Measurements from ENCODE around the gene NOC2L.

The NOC2L gene

DNA sequence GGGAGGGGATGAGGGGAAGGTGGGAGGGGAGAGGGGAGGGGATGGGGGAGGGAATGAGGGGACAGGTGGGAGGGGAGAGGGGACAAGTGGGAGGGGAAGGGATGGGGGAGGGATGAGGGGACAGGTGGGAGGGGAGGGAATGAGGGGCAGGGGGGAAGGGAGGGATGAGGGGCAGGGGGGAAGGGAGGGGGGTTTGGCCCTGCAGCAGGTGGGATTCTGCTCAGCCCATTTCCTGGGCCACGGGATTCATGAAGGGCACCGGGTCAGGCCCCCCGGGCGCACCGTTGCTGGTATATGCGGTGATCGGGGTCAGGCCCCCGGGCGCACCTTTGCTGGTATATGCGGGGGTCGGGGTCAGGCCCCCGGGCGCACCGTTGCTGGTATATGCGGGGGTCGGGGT lies 50.4 kb downstream of the NOC2L start:
- Histone ChIP-seq H3K9ac (ENCODE audit: low read length) (no peak overlapping the region), H3K4me1 (ENCODE audit: control insufficient read depth, insufficient read depth, low read length) (peaks cover 38% of the 10 kb centered on the region), H3K9me3 (ENCODE audit: control insufficient read depth, low read length) (no peaks in the 10 kb centered on the region), H3K4me3 (ENCODE audit: low read length) (no peak overlapping the region), H3K27me3 (ENCODE audit: control insufficient read depth, insufficient read depth, low read length) (peaks cover 63% of the 10 kb centered on the region), H3K36me3 (ENCODE audit: control insufficient read depth, insufficient read depth, low read length) (no peaks in the 10 kb centered on the region)

DNA sequence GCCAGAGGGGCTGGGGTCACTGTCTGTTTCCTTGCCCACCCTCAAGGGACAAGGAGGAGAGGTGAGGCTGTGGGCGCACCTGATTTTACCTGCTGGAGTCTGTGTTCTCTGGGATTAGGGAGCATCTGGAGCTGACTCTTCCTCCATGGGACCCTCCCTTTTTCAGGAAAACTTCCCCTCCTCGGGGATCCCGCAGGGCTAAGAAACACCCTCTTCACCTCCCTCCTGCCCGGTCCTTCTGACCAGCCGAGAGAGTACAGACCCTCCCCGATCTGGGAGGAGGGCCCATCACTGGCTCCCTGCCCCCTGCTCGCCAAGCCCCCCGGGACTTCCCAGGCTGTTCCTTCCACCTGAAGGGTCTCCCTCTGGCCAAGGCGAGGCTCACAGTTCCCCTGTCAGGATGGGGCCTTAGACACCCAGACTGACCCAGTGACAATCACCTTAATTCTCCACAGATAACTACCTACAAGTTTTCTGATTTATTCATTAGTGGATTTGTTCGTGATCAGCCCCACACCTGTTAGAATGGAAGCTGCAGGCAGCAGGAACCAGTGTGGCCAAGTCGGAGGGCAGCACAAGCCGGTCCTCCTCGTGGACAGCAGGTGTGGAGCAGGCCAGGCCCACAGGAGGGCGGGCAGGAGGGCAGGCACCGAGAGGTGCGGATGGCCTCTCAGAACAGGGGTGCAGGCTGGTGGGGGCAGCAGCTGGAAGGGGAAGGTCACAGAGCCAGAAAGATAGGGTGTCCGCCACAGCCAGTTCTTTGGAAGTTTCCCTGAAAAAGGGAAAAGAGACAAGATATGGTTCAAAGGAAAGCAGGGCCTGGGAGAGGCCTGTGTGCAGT lies 51.2 kb downstream of the NOC2L start:
- peaks cover 56% of the 10 kb centered on the region for H3K27me3 ChIP-seq (ENCODE audit: control insufficient read depth, insufficient read depth, low read length)

DNA sequence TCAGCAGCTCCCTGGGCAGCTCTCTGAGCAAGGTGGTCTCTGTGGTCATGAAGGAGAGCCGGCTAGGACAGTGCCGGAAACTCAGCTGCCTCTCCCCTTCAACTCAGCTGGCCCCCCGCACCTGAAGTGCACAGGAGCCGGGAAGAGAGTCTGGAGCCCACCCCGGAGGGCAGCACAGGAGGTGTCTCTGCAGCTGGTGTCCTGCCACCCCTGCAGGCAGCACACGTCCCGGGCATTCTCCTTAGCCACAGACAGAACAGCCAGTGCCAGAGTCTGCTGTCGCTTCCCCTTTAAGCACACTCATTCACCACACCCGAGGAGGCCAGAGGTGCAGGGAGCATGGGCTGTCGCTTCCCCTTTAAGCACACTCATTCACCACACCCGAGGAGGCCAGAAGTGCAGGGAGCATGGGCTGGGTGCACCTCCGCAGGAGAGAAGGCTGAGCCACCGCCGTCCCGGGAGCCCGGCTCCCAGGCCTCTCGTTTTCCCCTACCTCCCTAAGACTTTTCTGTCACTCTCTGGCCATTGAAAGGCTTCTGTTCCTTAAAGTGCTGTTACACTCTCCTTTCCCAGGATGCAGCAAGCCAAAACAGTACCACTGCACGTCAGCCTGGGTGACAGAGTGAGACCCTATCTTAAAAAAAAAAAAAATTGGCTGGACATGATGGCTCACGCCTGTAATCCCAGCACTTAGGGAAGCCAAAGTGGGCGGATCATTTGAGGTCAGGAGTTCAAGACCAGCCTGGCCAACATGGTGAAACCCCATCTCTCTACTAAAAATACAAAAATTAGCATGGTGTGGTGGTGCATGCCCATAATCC lies 52.2 kb downstream of the NOC2L start:
- Histone ChIP-seq H3K27me3 (ENCODE audit: control insufficient read depth, insufficient read depth, low read length) (peaks cover 46% of the 10 kb centered on the region), H3K9ac (ENCODE audit: low read length) (no peak overlapping the region), H3K4me1 (ENCODE audit: control insufficient read depth, insufficient read depth, low read length) (peaks cover 36% of the 10 kb centered on the region), H3K9me3 (ENCODE audit: control insufficient read depth, low read length) (no peaks in the 10 kb centered on the region), H3K36me3 (ENCODE audit: control insufficient read depth, insufficient read depth, low read length) (no peaks in the 10 kb centered on the region), H3K4me3 (ENCODE audit: low read length) (no peak overlapping the region)

More for the DNA sequence above, 51.2 kb downstream of the NOC2L start:
- Histone ChIP-seq H3K4me3 (ENCODE audit: low read length) (no peak overlapping the region), H3K36me3 (ENCODE audit: control insufficient read depth, insufficient read depth, low read length) (no peaks in the 10 kb centered on the region), H3K4me1 (ENCODE audit: control insufficient read depth, insufficient read depth, low read length) (peaks cover 38% of the 10 kb centered on the region), H3K9me3 (ENCODE audit: control insufficient read depth, low read length) (no peaks in the 10 kb centered on the region), H3K9ac (ENCODE audit: low read length) (no peak overlapping the region)

DNA sequence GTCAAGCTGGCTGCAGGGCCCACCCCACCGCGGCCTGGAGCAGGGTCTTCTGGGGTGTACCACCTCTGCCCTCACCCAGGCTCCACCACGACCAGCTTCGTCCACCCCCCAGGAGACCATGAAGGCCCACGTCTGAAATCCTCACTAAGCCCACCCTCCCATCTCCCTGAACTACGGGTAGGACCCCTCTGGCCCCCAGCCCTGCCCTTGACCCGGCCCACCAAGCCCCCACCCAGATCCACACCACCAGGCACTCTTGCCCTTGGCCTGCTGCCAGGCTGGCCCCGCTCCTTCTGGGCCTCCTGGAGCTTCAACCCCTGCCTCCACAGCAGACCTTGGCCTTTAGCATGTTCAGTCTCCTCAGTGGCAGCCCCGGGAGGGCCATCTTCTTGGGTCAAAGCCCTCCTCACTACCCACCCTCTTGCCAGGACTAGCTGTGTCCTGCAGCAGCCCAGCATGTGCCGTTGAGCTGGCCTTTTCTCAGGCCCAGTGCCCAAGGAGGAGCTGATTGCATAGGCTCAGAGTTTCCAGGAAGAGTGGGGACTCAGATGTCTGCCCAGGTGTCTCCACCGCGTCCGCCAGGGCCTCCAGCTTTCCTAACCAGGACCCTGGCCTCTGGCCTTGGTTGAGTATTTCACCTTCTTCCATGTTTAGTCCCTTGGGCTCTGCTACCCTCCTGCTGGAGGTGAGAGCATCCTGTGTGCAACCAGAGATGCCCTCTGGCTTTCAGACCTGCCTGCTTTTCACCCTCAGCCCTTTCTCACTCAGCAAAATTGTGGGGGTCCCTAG lies 53.1 kb downstream of the NOC2L start:
- peaks cover 28% of the 10 kb centered on the region for H3K4me1 ChIP-seq (ENCODE audit: control insufficient read depth, insufficient read depth, low read length)
- no peak overlapping the region for H3K9ac ChIP-seq (ENCODE audit: low read length)
- H3K4me3 ChIP-seq (ENCODE audit: low read length) = no peak overlapping the region
- H3K9me3 ChIP-seq (ENCODE audit: control insufficient read depth, low read length) = no peaks in the 10 kb centered on the region
- peaks cover 38% of the 10 kb centered on the region for H3K27me3 ChIP-seq (ENCODE audit: control insufficient read depth, insufficient read depth, low read length)
- H3K36me3 ChIP-seq (ENCODE audit: control insufficient read depth, insufficient read depth, low read length) = no peaks in the 10 kb centered on the region

DNA sequence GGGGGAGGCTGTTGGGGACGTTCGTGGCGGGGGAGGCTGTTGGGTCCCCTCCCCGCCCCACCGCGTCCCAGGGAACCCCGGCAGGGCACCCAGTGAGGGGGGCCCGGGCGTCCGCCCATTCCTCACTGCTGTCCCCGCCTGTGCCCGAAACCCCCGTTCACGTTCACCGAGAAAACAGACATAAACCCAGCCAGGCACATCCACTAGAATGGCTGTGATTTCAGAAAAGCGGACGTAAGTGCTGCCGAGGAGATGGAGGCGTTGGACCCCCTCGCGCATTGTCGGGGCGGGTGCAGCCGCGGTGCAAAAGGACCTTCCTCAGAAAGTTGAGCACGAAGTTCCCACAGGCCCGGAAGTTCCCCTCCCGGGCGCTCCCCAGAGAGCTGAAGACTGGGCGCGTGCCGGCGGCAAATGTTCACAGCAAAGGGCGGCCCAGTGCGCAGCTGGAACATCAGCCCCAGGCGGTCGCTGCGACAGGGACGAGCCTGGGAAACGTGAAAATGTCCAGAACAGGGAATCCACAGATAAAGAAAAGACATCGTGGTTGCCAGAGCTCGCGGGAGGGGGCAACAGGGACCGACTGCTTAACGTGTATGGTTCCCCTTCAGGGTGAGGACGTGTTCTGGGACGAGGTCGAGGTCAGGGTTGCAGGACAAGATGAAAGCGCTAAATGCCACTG lies 53.8 kb downstream of the NOC2L start:
- Histone ChIP-seq H3K9ac (ENCODE audit: low read length) (no peak overlapping the region), H3K36me3 (ENCODE audit: control insufficient read depth, insufficient read depth, low read length) (no peaks in the 10 kb centered on the region), H3K4me1 (ENCODE audit: control insufficient read depth, insufficient read depth, low read length) (peaks cover 20% of the 10 kb centered on the region), H3K4me3 (ENCODE audit: low read length) (no peak overlapping the region), H3K27me3 (ENCODE audit: control insufficient read depth, insufficient read depth, low read length) (peaks cover 30% of the 10 kb centered on the region), H3K9me3 (ENCODE audit: control insufficient read depth, low read length) (no peaks in the 10 kb centered on the region)

DNA sequence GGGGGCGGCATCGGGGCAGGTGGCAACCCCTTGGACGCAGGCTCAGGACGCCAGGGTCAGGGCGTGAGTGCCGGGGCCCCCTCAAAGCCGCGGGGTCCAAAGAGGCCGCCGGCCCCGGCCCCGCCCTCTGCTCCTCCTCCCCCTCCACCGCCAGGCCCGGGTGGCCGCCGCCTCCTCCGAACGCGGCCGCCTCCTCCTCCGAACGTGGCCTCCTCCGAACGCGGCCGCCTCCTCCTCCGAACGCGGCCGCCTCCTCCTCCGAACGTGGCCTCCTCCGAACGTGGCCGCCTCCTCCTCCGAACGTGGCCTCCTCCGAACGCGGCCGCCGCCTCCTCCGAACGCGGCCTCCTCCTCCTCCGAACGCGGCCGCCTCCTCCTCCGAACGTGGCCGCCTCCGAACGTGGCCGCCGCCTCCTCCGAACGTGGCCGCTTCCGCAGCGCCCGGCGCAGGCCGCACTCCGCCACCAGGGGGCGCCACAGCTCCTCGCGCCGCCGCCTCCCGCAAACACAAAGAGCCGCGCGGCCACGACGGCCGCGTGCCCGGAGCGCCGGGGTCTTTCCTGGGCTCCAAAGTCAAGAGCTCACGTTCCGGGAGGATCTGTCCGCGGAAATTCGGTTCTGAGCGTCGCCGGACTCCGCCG lies 54.6 kb downstream of the NOC2L start:
- Histone ChIP-seq H3K4me3 (ENCODE audit: low read length) (no peak overlapping the region), H3K27me3 (ENCODE audit: control insufficient read depth, insufficient read depth, low read length) (peaks cover 28% of the 10 kb centered on the region), H3K9ac (ENCODE audit: low read length) (no peak overlapping the region), H3K36me3 (ENCODE audit: control insufficient read depth, insufficient read depth, low read length) (no peaks in the 10 kb centered on the region), H3K9me3 (ENCODE audit: control insufficient read depth, low read length) (no peaks in the 10 kb centered on the region), H3K4me1 (ENCODE audit: control insufficient read depth, insufficient read depth, low read length) (peaks cover 19% of the 10 kb centered on the region)

DNA sequence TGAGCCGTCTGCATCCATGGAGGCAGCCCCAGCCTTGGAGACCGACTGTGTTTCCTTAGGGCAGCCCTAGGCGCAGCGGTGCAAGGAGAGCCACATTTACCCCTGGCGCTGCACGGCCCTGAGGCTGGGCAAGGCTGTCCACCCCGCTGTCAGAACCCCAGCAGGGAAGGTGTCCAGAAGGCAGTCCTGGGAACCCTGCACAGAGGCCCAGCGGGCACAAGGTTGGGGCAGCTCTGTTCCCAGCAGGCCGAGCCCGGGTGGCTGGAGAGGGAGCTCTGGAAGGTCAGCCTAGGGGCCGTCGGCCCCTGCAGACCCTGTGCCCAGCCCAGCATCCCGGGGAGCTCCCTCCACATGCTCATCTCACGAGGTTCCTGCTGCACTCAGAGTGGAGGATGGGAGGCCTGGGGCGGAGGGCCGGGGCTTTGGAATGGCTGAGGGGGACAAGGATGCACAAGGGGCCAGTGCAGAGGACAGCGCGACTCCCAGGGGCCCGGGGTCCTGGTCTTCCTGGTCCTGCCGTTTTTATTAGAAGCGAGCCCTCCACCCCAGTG lies 55.3 kb downstream of the NOC2L start:
- peaks cover 19% of the 10 kb centered on the region for H3K4me1 ChIP-seq (ENCODE audit: control insufficient read depth, insufficient read depth, low read length)
- no peaks in the 10 kb centered on the region for H3K9me3 ChIP-seq (ENCODE audit: control insufficient read depth, low read length)
- no peak overlapping the region for H3K9ac ChIP-seq (ENCODE audit: low read length)
- peaks cover 28% of the 10 kb centered on the region for H3K27me3 ChIP-seq (ENCODE audit: control insufficient read depth, insufficient read depth, low read length)
- H3K36me3 ChIP-seq (ENCODE audit: control insufficient read depth, insufficient read depth, low read length) = no peaks in the 10 kb centered on the region
- H3K4me3 ChIP-seq (ENCODE audit: low read length) = no peak overlapping the region

DNA sequence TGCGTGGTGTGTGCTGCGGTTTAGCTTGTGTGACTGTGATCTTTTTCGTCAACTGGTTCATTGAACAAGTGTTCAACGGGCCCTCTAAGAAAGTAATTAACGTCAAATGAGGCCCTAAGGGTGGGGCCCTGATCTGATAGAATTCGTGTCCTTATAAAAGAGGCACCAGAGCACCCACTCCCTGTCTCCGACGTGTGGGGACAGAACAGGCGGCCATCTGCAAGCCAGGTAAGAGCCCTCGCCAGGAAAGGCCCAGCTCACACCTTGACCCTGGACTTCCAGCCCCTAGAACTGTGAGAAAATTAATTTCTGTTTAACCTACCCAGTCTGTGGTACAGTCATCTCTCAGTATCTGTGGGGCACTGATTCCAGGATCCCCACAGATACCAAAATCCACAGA lies 55.8 kb downstream of the NOC2L start:
- Histone ChIP-seq H3K9me3 (ENCODE audit: control insufficient read depth, low read length) (no peaks in the 10 kb centered on the region), H3K27me3 (ENCODE audit: control insufficient read depth, insufficient read depth, low read length) (peaks cover 28% of the 10 kb centered on the region), H3K9ac (ENCODE audit: low read length) (no peak overlapping the region), H3K4me1 (ENCODE audit: control insufficient read depth, insufficient read depth, low read length) (peaks cover 19% of the 10 kb centered on the region), H3K36me3 (ENCODE audit: control insufficient read depth, insufficient read depth, low read length) (no peaks in the 10 kb centered on the region), H3K4me3 (ENCODE audit: low read length) (no peak overlapping the region)

DNA sequence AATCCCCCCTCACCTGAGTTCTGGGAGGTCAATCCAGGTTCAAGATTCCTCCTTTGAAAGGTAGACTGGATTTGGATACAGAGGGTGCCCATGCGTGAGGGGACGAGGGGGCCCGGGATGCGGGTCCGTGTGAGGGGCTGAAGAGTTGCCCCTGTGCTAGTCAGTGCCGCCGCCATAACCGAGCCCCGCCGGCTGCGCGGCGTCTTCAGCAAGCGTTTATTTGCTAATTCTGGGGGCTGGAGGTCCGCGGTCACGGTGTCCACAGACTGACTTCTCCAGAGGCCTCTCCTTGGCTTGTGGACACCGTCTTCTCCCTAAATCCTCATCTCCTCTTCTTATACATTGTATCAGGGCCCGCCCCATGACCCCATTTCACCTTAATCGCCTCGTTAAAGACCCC lies 56.3 kb downstream of the NOC2L start:
- Histone ChIP-seq H3K4me3 (ENCODE audit: low read length) (no peak overlapping the region), H3K9ac (ENCODE audit: low read length) (no peak overlapping the region), H3K9me3 (ENCODE audit: control insufficient read depth, low read length) (no peaks in the 10 kb centered on the region), H3K27me3 (ENCODE audit: control insufficient read depth, insufficient read depth, low read length) (peaks cover 25% of the 10 kb centered on the region), H3K4me1 (ENCODE audit: control insufficient read depth, insufficient read depth, low read length) (peaks cover 19% of the 10 kb centered on the region), H3K36me3 (ENCODE audit: control insufficient read depth, insufficient read depth, low read length) (no peaks in the 10 kb centered on the region)

DNA sequence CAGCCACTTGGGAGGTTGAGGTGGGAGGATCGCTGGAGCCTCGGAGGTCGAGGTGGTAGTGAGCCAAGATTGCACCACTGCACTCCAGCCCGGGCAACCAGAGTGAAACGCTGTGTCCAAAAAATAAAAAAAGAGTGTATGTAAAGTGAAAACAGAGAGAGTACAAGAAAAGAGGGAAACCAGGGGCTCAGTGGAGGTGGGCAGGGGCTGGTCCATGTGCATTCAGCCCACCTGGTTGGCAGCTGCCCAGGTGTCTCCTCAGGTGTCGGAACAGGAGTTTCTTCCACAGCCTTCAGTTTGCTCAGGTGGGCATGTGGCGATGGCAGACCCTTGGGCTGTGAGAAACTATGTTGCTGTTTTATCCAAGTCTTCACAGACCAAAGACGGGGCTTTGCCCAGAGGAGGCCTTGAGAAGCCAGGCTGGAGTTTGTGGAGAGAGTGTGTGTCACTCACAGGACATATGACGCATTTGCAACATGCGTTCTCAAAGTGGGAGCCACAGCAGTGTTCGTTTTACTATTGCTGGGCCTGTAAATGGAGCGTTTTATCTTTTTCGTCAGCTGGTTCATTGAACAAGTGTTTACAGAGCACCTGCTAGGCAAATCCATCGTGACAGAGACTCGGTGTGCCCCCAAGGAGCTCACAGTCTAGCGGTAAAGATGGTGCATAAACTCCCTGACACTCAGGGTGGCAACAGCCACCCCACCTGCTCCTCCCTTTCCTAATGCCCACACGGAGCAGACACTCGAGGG lies 57.8 kb downstream of the NOC2L start:
- no peak overlapping the region for H3K4me3 ChIP-seq (ENCODE audit: low read length)

More for the DNA sequence above, 57.8 kb downstream of the NOC2L start:
- H3K36me3 ChIP-seq (ENCODE audit: control insufficient read depth, insufficient read depth, low read length) = no peaks in the 10 kb centered on the region
- H3K9ac ChIP-seq (ENCODE audit: low read length) = no peak overlapping the region
- peaks cover 14% of the 10 kb centered on the region for H3K27me3 ChIP-seq (ENCODE audit: control insufficient read depth, insufficient read depth, low read length)
- no peaks in the 10 kb centered on the region for H3K9me3 ChIP-seq (ENCODE audit: control insufficient read depth, low read length)
- H3K4me1 ChIP-seq (ENCODE audit: control insufficient read depth, insufficient read depth, low read length) = peaks cover 10% of the 10 kb centered on the region

Measured in mucosa of stomach (tissue), 1 donor.